HFF-Myc (cell line): ENCODE results near the gene LASP1.

ENCODE experiments used
- DNase-seq: peaks from one replicate; pipeline ENCODE4 v3.0.0-alpha.2; 2011; ENCODE audit warnings: low read depth; ENCODE audit errors: extremely low read depth
- H3K4me3 ChIP-seq: replicated peaks from 2 replicates; pipeline ENCODE4 v1.5.1; 2011; ENCODE audit warnings: low read depth, mild to moderate bottlenecking, control low read depth, low read length
- CTCF ChIP-seq: IDR thresholded peaks from 2 replicates; pipeline ENCODE4 v1.5.1; 2012; ENCODE audit warnings: mild to moderate bottlenecking, low read depth, low read length, control low read depth; ENCODE audit errors: missing control alignments

The LASP1 gene

GRCh38 chr17:38885044-38885727 lies 15.3 kb downstream of the LASP1 start:
- DNase-seq, result no peak
- H3K4me3 ChIP-seq, result no peak overlapping the region
- TF ChIP-seq CTCF, result no peak

- no peak overlapping the region for H3K4me3 ChIP-seq
- DNase-seq, result no peak
Observed at GRCh38 chr17:38885728-38886642, 16.1 kb downstream of the LASP1 start.

GRCh38 chr17:38886643-38887010 lies 16.8 kb downstream of the LASP1 start:
- no peak for DNase-seq
- TF ChIP-seq CTCF, result no peak
- no peak overlapping the region for H3K4me3 ChIP-seq

More at GRCh38 chr17:38885728-38886642, 16.1 kb downstream of the LASP1 start:
- TF ChIP-seq CTCF, result no peak

- no peak overlapping the region for H3K4me3 ChIP-seq
- no peak for TF ChIP-seq CTCF
- DNase-seq, result no peak
Observed at GRCh38 chr17:38888842-38889241, 19.0 kb downstream of the LASP1 start.

- no peak overlapping the region for H3K4me3 ChIP-seq
- no peak for TF ChIP-seq CTCF
- DNase-seq, result no peak
Observed at GRCh38 chr17:38889745-38890409, 20.0 kb downstream of the LASP1 start.

GRCh38 chr17:38890410-38890746 lies 20.5 kb downstream of the LASP1 start:
- no peak overlapping the region for H3K4me3 ChIP-seq

More at GRCh38 chr17:38890410-38890746, 20.5 kb downstream of the LASP1 start:
- no peak for DNase-seq
- no peak for TF ChIP-seq CTCF
